T47D (cell line): ENCODE data around the gene SERAC1.

Experiments used
- DNase-seq, 2 experiments: peaks; one replicate each; pipeline versions ENCODE4 v3.0.0 to v3.0.0-alpha.2; 2011 to 2012; ENCODE audit warnings: low read depth in 1 of 2, low spot score in 1 of 2
- JUND ChIP-seq: IDR thresholded peaks from 2 replicates; pipeline ENCODE4 v1.6.1; 2012; ENCODE audit warnings: low read depth
- in situ Hi-C: cut with HindIII; loops from 2 replicates; pipeline ENCODE4 v1.10.0; 2016; ENCODE audit warnings: low sequenced_read_pairs, low pct_unique_long_range_greater_than_20kb

The SERAC1 gene

DNA sequence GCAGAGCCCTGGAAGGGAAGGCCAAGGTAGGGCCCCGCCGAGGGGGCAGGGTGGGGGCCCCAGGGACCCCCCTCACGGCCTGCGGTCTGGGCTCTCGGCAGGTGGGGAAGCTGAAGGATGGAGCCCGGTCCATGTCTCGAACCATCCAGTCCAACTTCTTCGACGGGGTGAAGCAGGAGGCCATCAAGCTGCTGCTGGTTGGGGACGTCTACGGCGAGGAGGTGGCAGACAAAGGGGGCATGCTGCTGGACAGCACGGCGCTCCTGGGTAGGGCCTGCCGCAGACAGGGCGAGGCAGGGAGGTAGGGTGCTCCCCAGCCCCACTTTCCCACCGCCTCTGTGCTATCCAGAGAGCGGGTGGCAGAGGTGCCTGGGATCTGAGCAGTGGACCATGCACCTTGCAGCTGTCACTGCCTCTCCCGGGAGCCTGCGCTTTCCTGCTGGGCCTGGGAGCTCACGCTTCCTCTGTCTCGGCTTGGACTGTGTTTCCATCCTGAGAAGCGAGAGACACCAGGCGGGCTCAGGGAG lies 103.3 kb downstream of the SERAC1 start:
- in situ Hi-C loops, result no loop called here
- no peak for TF ChIP-seq JUND
- DNase-seq, result no peak

GRCh38 chr6:158063736-158064135 lies 104.3 kb downstream of the SERAC1 start:
- in situ Hi-C loops, result no loop called here
- no peak for DNase-seq
- TF ChIP-seq JUND, result no peak

- in situ Hi-C loops, result no loop called here
- no peak for TF ChIP-seq JUND
- DNase-seq, result no peak
Measured at GRCh38 chr6:158061709-158062461, 106.2 kb downstream of the SERAC1 start.

DNA sequence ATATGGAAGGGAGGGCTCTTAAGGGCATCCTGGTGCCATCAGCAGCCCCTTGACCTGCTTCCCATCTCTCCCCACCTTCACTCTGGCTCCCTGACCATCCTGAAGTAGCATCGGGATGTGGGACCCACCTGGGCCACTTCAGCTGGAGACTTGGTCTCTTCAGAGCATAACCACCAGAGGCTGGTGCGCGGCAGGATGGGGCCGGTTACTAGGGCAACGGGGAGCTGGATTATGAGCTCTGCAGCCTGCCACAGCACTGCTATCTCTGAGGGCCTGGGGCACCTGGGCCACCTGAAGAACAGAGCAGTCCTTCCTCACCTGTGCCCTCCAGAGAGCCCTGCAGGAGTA lies 106.7 kb downstream of the SERAC1 start:
- no peak for TF ChIP-seq JUND
- DNase-seq, result no peak
- in situ Hi-C loops, result no loop called here

DNA sequence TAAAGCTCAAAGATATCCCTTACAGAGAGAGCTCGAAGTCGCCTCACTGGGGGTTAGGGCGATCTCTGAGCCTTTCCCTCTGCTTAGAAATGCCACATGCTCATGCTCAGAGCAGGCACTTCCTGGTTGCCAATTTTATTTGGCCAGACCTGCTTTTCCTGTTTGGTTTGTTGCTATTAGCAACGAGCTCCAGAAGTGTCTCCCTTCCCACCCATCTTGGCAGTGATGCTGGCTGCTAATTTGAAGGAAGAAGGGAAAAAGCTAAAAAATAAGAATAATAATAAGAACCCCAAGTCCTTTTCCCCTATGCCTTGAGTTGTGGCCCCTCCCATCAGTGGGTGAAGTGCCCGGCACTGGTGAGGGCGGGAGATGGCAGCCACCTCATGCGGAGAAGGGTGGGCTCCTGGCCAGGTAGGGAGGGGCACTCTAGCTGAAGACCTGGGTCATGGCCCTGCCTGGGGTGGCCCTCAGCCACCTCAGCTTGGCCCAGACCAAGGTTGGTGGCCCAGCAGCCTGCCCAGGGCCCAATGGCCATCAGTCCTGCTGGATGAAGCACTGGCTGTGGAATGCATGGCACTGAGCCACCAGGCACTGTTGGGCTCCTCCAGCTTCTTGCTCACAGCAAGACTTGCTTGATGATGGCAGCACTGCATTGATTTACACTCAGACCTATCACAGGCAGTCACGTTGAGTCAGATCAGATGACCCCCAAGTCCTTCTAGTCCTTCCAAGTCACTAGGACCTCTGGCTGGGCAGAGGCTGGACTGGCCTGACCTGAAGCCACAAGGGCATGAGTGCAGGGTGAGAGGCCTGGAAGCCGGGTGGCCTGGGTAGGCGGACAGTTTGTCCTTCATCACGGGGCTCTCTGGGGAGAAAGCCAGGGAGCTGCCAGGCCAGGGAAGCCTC lies 107.4 kb downstream of the SERAC1 start:
- in situ Hi-C loops, result no loop called here
- peak; percentile 51 to 95 for DNase-seq
- TF ChIP-seq JUND, result no peak
